HepG2 (cell line): ENCODE measurements around the gene HBM. TPM values are rescaled to one million over a fixed set of nuclear protein-coding genes. Genes with fewer than 3 reads are reported as not detected.

Source experiments
- ATAC-seq: fragments of 200-7000 bp; cut with Tn5 transposase; 3 replicates; pipeline ENCODE4 v1.9.1; 2020; ENCODE audit warnings: mild to moderate bottlenecking, moderate library complexity
- BruUV-seq: library from RNA; stranded (reverse); fragments of 400-500 nt; replicated peaks from 2 replicates; lab custom pipeline; 2021; lab: Mats Ljungman, UMichigan
- CTCF ChIA-PET: fragments of 300-600 bp; formaldehyde crosslinking; extraction: SDS; loops from one replicate; lab custom pipeline; 2021; ENCODE audit warnings: low total read pairs, inconsistent platforms, low intra/inter-chr PET ratio; lab: Yijun Ruan, JAX
- POLR2A ChIA-PET: fragments of 350-600 bp; sonication (Branson Sonifier 250); formaldehyde crosslinking; loops from one replicate; lab custom pipeline; 2020; ENCODE audit warnings: antibody characterized with exemption, inconsistent platforms; lab: Yijun Ruan, JAX
- DNase-seq: peaks from one replicate; pipeline ENCODE4 v3.0.0-alpha.2; 2015; ENCODE audit warnings: low spot score
- FAIRE-seq: peaks from 3 replicates; lab custom pipeline; 2011; peaks lifted over from hg19 to GRCh38; lab: Jason Lieb, UNC
- H2AFZ ChIP-seq: one replicate; pipeline ENCODE4 v1.6.1; 2011; ENCODE audit warnings: low read length, inconsistent platforms
- H3K27ac ChIP-seq: fragments of 300-600 bp; 3 replicates; pipeline ENCODE4 v1.8.0; 2011; ENCODE audit warnings: mixed run types, mild to moderate bottlenecking, mixed read lengths, low read length, inconsistent platforms; ENCODE audit not compliant: insufficient read depth; ENCODE audit errors: extremely low read length
- H3K27me3 ChIP-seq, 2 experiments: fragments of 200-600 bp in 1 of 2; 2 replicates in 1 of 2; 3 replicates in 1 of 2; pipeline versions ENCODE4 v1.6.0 to v1.8.0; 2011; ENCODE audit warnings: low read length in 2 of 2, mild to moderate bottlenecking in 2 of 2, moderate library complexity in 2 of 2, inconsistent platforms in 1 of 2; ENCODE audit not compliant: insufficient read depth in 2 of 2, control insufficient read depth in 1 of 2
- H3K36me3 ChIP-seq, 2 experiments: fragments of 200-600 bp in 1 of 2; replicated peaks in 1 of 2; 2 replicates in 1 of 2; 3 replicates in 1 of 2; pipeline versions ENCODE4 v1.5.1 to v1.8.0; 2011; ENCODE audit warnings: low read length in 2 of 2, inconsistent platforms in 1 of 2; ENCODE audit not compliant: insufficient read depth in 2 of 2, control insufficient read depth in 1 of 2
- H3K4me1 ChIP-seq: 2 replicates; pipeline ENCODE4 v1.5.1; 2012; ENCODE audit warnings: low read length, inconsistent platforms; ENCODE audit not compliant: insufficient read depth
- H3K4me2 ChIP-seq: 2 replicates; pipeline ENCODE4 v1.6.0; 2011; ENCODE audit warnings: low read depth, low read length, inconsistent platforms
- H3K4me3 ChIP-seq, 3 experiments: fragments of 200-600 bp in 1 of 3; sonication (generic), shearing (Covaris generic) in 1 of 3; replicated peaks in 1 of 3; 2 replicates each; pipeline ENCODE4 v1.5.1; 2011 to 2016; ENCODE audit warnings: low read length in 3 of 3, inconsistent platforms in 2 of 3, low read depth in 2 of 3, mild to moderate bottlenecking in 2 of 3, control low read depth in 1 of 3, mixed read lengths in 1 of 3; ENCODE audit not compliant: insufficient read depth in 1 of 3
- H3K79me2 ChIP-seq: one replicate; pipeline ENCODE4 v1.6.1; 2011; ENCODE audit warnings: low read length, inconsistent platforms; ENCODE audit not compliant: insufficient read depth
- H3K9ac ChIP-seq: 2 replicates; pipeline ENCODE4 v1.6.0; 2011; ENCODE audit warnings: mild to moderate bottlenecking, low read depth, low read length, inconsistent platforms; ENCODE audit not compliant: insufficient read depth
- H3K9me3 ChIP-seq: 2 replicates; pipeline ENCODE4 v1.5.1; 2012; ENCODE audit warnings: mild to moderate bottlenecking, low read length
- H4K20me1 ChIP-seq: 2 replicates; pipeline ENCODE4 v1.6.0; 2011; ENCODE audit warnings: inconsistent platforms, mild to moderate bottlenecking, low read length, moderate library complexity; ENCODE audit not compliant: insufficient read depth
- GFI1 ChIP-seq: sonication (generic); formaldehyde crosslinking; IDR thresholded peaks from 2 replicates; pipeline ENCODE4 v1.5.0; 2020; ENCODE audit warnings: missing genetic modification reagents, mild to moderate bottlenecking, borderline replicate concordance
- KDM1A ChIP-seq: IDR thresholded peaks from 2 replicates; pipeline ENCODE4 v1.6.1; 2016; ENCODE audit warnings: missing compliant biosample characterization
- MEIS1 ChIP-seq: sonication (generic); formaldehyde crosslinking; IDR thresholded peaks from 2 replicates; pipeline ENCODE4 v1.9.0; 2021; ENCODE audit warnings: mild to moderate bottlenecking, missing genetic modification reagents, moderate library complexity, borderline replicate concordance
- PCBP2 ChIP-seq: fragments of 200-400 bp; formaldehyde crosslinking; optimal IDR thresholded peaks from 2 replicates; pipeline ENCODE3; 2018; ENCODE audit warnings: low read length, low read depth; ENCODE audit not compliant: poor library complexity, severe bottlenecking
- PHF5A ChIP-seq: IDR thresholded peaks from one replicate; pipeline ENCODE4 v1.6.1; 2018; ENCODE audit warnings: low read depth, missing genetic modification reagents; ENCODE audit not compliant: unreplicated experiment
- POLR2A ChIP-seq, 2 experiments: IDR thresholded peaks; 2 replicates each; pipeline ENCODE4 v1.6.1; 2011; ENCODE audit warnings: low read depth in 2 of 2, low read length in 2 of 2, mild to moderate bottlenecking in 1 of 2, moderate library complexity in 1 of 2; ENCODE audit not compliant: insufficient read depth in 1 of 2
- SALL2 ChIP-seq: sonication (generic); formaldehyde crosslinking; IDR thresholded peaks from 2 replicates; pipeline ENCODE4 v1.8.1; 2023; ENCODE audit warnings: mild to moderate bottlenecking, missing genetic modification reagents, inconsistent platforms
- SOX6 ChIP-seq, 2 experiments: fragments of 450-650 bp in 1 of 2; sonication (generic) in 1 of 2; formaldehyde crosslinking in 1 of 2; IDR thresholded peaks; 2 replicates each; pipeline versions ENCODE4 v1.4.0 to v1.6.1; 2017 to 2020; ENCODE audit warnings: antibody characterized with exemption in 1 of 2, mild to moderate bottlenecking in 1 of 2, missing genetic modification reagents in 1 of 2
- ZBTB21 ChIP-seq: sonication (generic); formaldehyde crosslinking; IDR thresholded peaks from 2 replicates; pipeline ENCODE4 v1.4.0; 2020; ENCODE audit warnings: missing genetic modification reagents
- ZNF512 ChIP-seq: sonication (generic); formaldehyde crosslinking; IDR thresholded peaks from 2 replicates; pipeline ENCODE4 v1.4.0; 2020; ENCODE audit warnings: mild to moderate bottlenecking, missing genetic modification reagents
- ZNF552 ChIP-seq: sonication (generic); formaldehyde crosslinking; IDR thresholded peaks from 2 replicates; pipeline ENCODE4 v1.9.0; 2022; ENCODE audit warnings: missing genetic modification reagents, mild to moderate bottlenecking, borderline replicate concordance
- ZNF672 ChIP-seq: sonication (generic); formaldehyde crosslinking; IDR thresholded peaks from 2 replicates; pipeline ENCODE4 v1.8.1; 2022; ENCODE audit warnings: missing genetic modification reagents
- ZNF775 ChIP-seq: sonication (generic); formaldehyde crosslinking; IDR thresholded peaks from 2 replicates; pipeline ENCODE4 v1.4.0; 2020; ENCODE audit warnings: missing genetic modification reagents, mild to moderate bottlenecking, moderate library complexity, borderline replicate concordance
- WGBS: methylation state at CpG from one replicate; pipeline ENCODE4 v1.1.6; 2017; ENCODE audit warnings: low lambda C conversion rate; 5-methylcytosine and 5-hydroxymethylcytosine counted together
- in situ Hi-C: cut with HindIII; loops from 2 replicates; pipeline ENCODE4 v1.10.0; 2017; ENCODE audit warnings: low pct_unique_long_range_greater_than_20kb; ENCODE audit not compliant: extremely low pct_ligation_motif_present
- intact Hi-C: fragments of 100-400 bp; cut with micrococcal nuclease; formaldehyde crosslinking; loops from one replicate; pipeline ENCODE4 v1.10.0; 2022; ENCODE audit not compliant: unreplicated experiment
- polyA plus RNA-seq, 8 experiments: library from polyadenylated mRNA; depleted of rRNA in 3 of 8; stranded (reverse) in 7 of 8; unstranded in 1 of 8; fragments of >200 nt; fragmentation: Illumina TruSeq in 4 of 8; extraction: Trizol in 4 of 8; gene quantifications; 2 replicates each; pipeline versions ENCODE4 v1.2.1 to v1.2.3, GENCODE V29; 2011 to 2016; ENCODE audit warnings: low read depth in 4 of 8, missing spikeins in 1 of 8, mixed read lengths in 1 of 8; ENCODE audit not compliant: insufficient read depth in 1 of 8
- total RNA-seq, 5 experiments: library from RNA; depleted of rRNA; stranded (reverse); fragments of >200 nt; fragmentation: Illumina TruSeq; extraction: Trizol; gene quantifications; 2 replicates each; pipeline ENCODE4 v1.2.3, GENCODE V29; 2016; ENCODE audit warnings: low read depth in 1 of 5

The HBM gene
- total and polyA plus RNA-seq, 2 of the 13 experiments (the other 11 are each of a cell fraction or from before 2014, with no cell fraction given), result not detected

- TF ChIP-seq ZNF775 (CRISPR knock-in tag), result no peak
- no peak for TF ChIP-seq PHF5A (CRISPR knock-in tag)
- no peak for TF ChIP-seq SOX6 (IDR thresholded peaks at IDR 0.05)
- no peak for TF ChIP-seq SOX6 (CRISPR knock-in tag; IDR thresholded peaks at IDR 0.05)
- TF ChIP-seq ZNF512 (CRISPR knock-in tag), result no peak
- no peak for TF ChIP-seq KDM1A (CRISPR knock-in tag)
- TF ChIP-seq PCBP2, result no peak
- TF ChIP-seq ZNF672 (CRISPR knock-in tag), result no peak
- no peak for TF ChIP-seq ZNF552 (CRISPR knock-in tag)
- no peak for TF ChIP-seq SALL2 (CRISPR knock-in tag)
- no peak for TF ChIP-seq POLR2A (IDR thresholded peaks at IDR 0.05; ENCODE audit: insufficient read depth in 1 of 2, low read depth in 2 of 2, low read length in 2 of 2)
- TF ChIP-seq ZBTB21, result no peak
Observed at GRCh38 chr16:129075-129474, 36.7 kb upstream of the HBM start (continued).

DNA sequence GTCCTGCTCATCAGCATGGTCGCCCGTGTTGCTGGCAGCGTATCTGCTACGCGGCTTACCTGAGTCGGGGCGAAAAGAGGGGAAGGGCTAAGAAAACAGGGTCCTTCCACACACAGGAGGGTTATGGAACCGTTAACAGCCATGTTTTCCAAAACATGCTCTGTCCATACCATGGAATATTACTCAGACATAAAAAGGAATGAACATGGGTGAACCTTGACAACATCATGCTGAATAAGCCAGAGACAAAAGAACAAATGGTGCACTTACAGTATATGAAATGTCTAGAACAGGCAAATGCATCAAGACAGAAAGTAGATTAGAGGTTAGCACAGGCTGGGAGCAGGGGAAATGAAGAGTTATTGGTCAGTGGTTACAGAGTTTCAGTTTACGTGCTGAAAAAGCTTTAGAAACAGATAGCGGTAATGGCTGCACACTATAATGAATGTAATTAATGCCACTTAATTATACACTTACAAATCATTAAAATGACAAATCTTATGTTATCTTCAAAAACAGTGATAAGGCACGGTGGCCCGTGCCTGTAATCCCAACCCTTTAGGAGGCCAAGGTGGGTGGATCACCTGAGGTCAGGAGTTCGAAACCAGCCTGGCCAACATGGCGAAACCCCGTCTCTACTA is 35.1 kb upstream of the HBM start:
- ChIA-PET POLR2A (no interaction called here), CTCF (no interaction called here)
- ATAC-seq (no peak), FAIRE-seq (no peak), DNase-seq (no peak)
- Histone ChIP-seq H2AFZ (no peak overlapping the region), H3K79me2 (peaks cover 11% of the 10 kb centered on the region), H3K36me3 (peaks cover 0 to 15% of the 10 kb centered on the region in 2 experiments; a peak in 2 of 5 replicates), H3K9ac (no peak overlapping the region), H3K4me1 (no peaks in the 10 kb centered on the region), H4K20me1 (no peaks in the 10 kb centered on the region), H3K9me3 (no peaks in the 10 kb centered on the region), H3K27ac (no peak overlapping the region), H3K27me3 (no peaks in the 10 kb centered on the region), H3K4me3 (no peak overlapping the region), H3K4me2 (no peak overlapping the region)
- in situ Hi-C loops (no loop called here), intact Hi-C loops (no loop called here)
- 96% methylated on average over 15 of the region's 15 CpGs for WGBS
- no TSS peak for BruUV-seq
- no peak for TF ChIP-seq GFI1 (CRISPR knock-in tag)
- TF ChIP-seq MEIS1 (CRISPR knock-in tag), result no peak
